Measurements from ENCODE around the gene HCN4.

- TF ChIP-seq NFYB (CRISPR knock-in tag; conservative IDR thresholded peaks at IDR 0.05; ENCODE audit: low read depth) = no peak
- no peak for TF ChIP-seq CTCF (IDR thresholded peaks at IDR 0.05)
- no peak for TF ChIP-seq E2F1 (CRISPR knock-in tag; IDR thresholded peaks at IDR 0.05)
- no peak for TF ChIP-seq HMGXB4 (CRISPR knock-in tag; IDR thresholded peaks at IDR 0.05)
- TF ChIP-seq ZNF281 (CRISPR knock-in tag; IDR thresholded peaks at IDR 0.05) = no peak
- no peak for TF ChIP-seq GABPB1 (CRISPR knock-in tag; IDR thresholded peaks at IDR 0.05)
- TF ChIP-seq MYBL2 (CRISPR knock-in tag; IDR thresholded peaks at IDR 0.05) = no peak
Measured at GRCh38 chr15:73373221-73373620, 4.5 kb upstream of the HCN4 start.

Measured in WTC11 (cell line).